Liver (tissue), 3 donors: Measurements from ENCODE around the gene RGL2.
"Not testable (repeated sequence)": the region's sequence is repeated elsewhere in the genome, so short reads cannot be mapped to it uniquely, and the experiment has no call there.

ENCODE experiments used
- ATF3 ChIP-seq: IDR thresholded peaks from 2 replicates; pipeline ENCODE4 v1.6.1; 2016; ENCODE audit warnings: antibody characterized with exemption
- CTCF ChIP-seq: fragments of 150-350 bp; IDR thresholded peaks from 2 replicates; pipeline ENCODE4 v1.5.1; 2017; ENCODE audit warnings: improper control_type of control experiment, low read depth, low read length; ENCODE audit not compliant: missing input control
- FOXA1 ChIP-seq: IDR thresholded peaks from 2 replicates; pipeline ENCODE4 v1.6.1; 2016; ENCODE audit warnings: antibody characterized with exemption
- GABPA ChIP-seq, 2 donors: IDR thresholded peaks in 1 of 2; conservative IDR thresholded peaks in 1 of 2; 2 replicates each; pipeline ENCODE4 v1.6.1; 2016; ENCODE audit warnings: antibody characterized with exemption in 2 of 2, mild to moderate bottlenecking in 1 of 2, moderate library complexity in 1 of 2
- HNF4A ChIP-seq, 2 donors: conservative IDR thresholded peaks; 2 replicates each; pipeline ENCODE4 v1.6.1; 2016; ENCODE audit warnings: antibody characterized with exemption in 2 of 2, mild to moderate bottlenecking in 2 of 2
- JUND ChIP-seq, 2 donors: IDR thresholded peaks; 2 replicates each; pipeline ENCODE4 v1.6.1; 2016; ENCODE audit warnings: antibody characterized with exemption in 2 of 2
- MAX ChIP-seq: IDR thresholded peaks from 2 replicates; pipeline ENCODE4 v1.6.1; 2016; ENCODE audit warnings: antibody characterized with exemption
- RAD21 ChIP-seq, 2 donors: IDR thresholded peaks; 2 replicates each; pipeline ENCODE4 v1.6.1; 2016; ENCODE audit warnings: antibody characterized with exemption in 2 of 2, mild to moderate bottlenecking in 2 of 2
- REST ChIP-seq: IDR thresholded peaks from 2 replicates; pipeline ENCODE4 v1.6.1; 2016; ENCODE audit warnings: antibody characterized with exemption, mild to moderate bottlenecking
- SP1 ChIP-seq: IDR thresholded peaks from 2 replicates; pipeline ENCODE4 v1.6.1; 2018; ENCODE audit warnings: antibody characterized with exemption, mild to moderate bottlenecking
- TAF1 ChIP-seq: conservative IDR thresholded peaks from 2 replicates; pipeline ENCODE4 v1.6.1; 2016; ENCODE audit warnings: antibody characterized with exemption, mild to moderate bottlenecking
- YY1 ChIP-seq: IDR thresholded peaks from 2 replicates; pipeline ENCODE4 v1.6.1; 2016; ENCODE audit warnings: antibody characterized with exemption, mild to moderate bottlenecking
- donor health status: healthy.
- donor health status: healthy.

GRCh38 chr6:33275795-33276580 lies 22.8 kb downstream of the RGL2 start:
- TF ChIP-seq CTCF; FOXA1; TAF1; MAX; JUND (IDR thresholded peaks at IDR 0.05); YY1; ATF3; SP1; HNF4A (conservative IDR thresholded peaks at IDR 0.05); REST; GABPA (IDR thresholded peaks at IDR 0.05 in 1 of 2, conservative IDR thresholded peaks at IDR 0.05 in 1 of 2); RAD21 (IDR thresholded peaks at IDR 0.05): not testable (repeated sequence)
